ENCODE data around the gene CHCHD3.
"Not testable (repeated sequence)": the region's sequence is repeated elsewhere in the genome, so short reads cannot be mapped to it uniquely, and the experiment has no call there.

Gene CHCHD3

DNA sequence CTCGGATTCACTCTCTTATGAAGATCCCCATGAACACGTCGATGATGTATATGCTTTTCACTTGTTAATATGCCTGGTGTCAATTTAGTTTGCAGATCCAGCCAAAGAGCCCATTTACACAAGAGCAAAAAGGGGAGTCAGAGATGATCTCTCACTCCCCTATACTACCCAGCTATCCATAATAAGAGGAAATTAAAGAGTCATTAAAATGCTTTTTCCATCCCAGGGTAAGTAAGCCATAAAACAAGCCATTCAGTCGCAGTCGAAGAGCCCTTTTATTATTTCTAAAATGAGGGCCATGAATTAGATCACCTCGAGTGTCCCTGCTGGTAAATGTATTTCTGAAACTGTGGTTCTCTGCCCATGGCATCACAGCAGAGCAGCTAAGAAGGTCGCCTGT lies 41.2 kb downstream of the CHCHD3 start:
- no peak for DNase-seq

- no peak for DNase-seq
Measured at GRCh38 chr7:133040178-133040577, 41.7 kb downstream of the CHCHD3 start.

GRCh38 chr7:133039614-133040013 lies 42.3 kb downstream of the CHCHD3 start:
- no peak for DNase-seq

- no peak for DNase-seq
Measured at GRCh38 chr7:133036289-133036688, 45.6 kb downstream of the CHCHD3 start.

GRCh38 chr7:133035240-133035639 lies 46.6 kb downstream of the CHCHD3 start:
- DNase-seq: not testable (repeated sequence)

- DNase-seq: no peak
Measured at GRCh38 chr7:133030346-133030745, 51.5 kb downstream of the CHCHD3 start.

DNA sequence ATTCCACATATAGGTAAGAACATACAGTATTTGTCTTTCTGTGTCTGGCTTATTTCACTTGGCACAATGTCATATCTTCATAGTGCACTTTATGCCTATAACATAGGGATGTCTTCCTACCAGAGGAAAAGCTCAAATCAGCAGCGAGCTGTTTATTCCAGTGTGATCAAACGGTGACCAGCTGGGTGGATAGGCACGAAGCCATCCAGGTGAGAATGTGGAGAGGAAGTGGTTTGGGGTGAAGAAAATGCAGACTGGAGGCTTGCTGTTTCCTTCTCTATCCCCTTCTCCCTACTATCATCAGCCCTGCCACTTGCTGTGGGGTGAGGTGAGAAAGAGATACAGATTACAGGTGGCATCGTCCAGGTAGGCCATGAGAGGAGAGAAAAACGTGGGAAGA lies 52.4 kb downstream of the CHCHD3 start:
- no peak for DNase-seq

DNA sequence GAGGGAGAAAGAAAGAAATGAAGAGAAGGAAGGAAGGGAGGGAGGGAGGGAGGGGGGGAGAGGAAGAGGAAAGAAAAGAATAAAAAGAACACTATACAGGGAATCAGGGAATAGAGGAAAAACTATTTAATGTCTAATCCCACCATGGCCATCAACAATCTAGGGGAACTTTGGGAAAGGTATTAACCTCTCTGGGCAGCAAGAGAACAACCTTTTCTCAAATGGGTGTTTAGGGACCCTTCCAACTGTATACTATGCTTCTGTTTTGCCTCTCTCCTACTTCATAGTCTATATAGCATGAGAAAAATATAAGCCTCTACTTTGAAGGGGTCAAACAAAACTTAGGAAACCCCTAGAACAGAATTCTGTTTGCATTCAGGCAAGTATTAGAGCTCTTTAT lies 54.5 kb downstream of the CHCHD3 start:
- no peak for DNase-seq

DNA sequence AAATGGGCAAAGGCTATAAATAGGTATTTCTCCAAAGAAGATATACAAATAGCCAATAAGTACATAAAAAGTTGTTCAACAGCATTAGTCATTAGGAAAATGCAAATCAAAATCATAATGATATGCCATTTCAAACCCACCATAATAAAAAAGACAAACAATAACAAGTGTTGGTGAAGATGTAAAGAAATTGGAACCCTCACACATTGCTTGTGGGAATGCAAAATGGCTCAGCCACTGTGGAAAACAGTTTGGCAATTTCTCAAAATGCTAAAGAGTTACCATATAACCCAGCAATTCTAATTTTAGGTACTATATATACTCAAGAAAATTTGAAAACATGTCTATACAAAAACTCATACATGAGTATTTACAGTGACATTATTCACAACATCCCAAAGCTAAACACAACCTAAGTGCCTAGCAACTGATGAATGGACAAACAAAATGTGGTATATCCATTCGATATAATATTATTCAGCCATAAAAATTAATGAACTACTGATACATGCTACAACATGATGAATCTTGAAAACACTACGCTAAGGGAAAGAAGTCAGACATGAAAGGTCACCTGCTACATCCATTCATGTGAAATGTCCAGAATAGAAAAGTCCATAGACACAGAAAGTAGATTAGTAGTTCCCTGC lies 55.6 kb downstream of the CHCHD3 start:
- DNase-seq: no peak

- no peak for DNase-seq
Measured at GRCh38 chr7:133025056-133025455, 56.8 kb downstream of the CHCHD3 start.

- DNase-seq: no peak
Measured at GRCh38 chr7:133024596-133024995, 57.3 kb downstream of the CHCHD3 start.

DNA sequence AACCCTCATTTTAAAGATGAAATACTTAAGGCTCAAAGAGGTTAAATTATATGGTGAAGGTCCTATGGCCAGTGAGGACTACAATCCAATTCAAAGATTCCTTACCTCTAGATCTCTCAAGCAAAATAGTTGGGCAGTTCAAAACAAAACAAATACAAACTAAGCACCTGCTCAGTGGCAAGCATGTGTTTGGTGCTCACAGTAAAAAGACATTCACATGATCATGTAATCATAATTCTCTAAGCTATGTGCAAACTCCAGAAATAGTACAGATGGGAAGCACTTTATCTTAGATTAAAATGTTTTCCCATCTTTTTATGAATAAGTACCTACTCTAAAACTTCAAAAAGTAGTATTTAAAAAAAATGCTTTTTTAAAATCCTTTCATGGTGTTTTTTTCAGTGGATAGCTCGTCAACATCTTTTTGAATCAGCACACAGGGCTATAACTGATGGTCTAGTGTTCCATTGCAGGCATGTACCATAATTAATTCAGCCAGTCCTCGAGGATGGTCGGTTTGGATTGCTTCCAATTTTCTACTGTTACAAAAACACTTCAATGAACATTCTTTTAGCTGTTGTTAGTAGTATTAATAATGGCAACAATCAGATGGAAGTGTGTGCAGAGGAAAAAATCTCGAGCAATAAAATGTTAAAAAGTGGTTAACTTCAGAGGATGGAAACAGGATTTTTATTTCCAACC lies 58.4 kb downstream of the CHCHD3 start:
- no peak for DNase-seq

GRCh38 chr7:133022661-133023060 lies 59.2 kb downstream of the CHCHD3 start:
- no peak for DNase-seq

DNA sequence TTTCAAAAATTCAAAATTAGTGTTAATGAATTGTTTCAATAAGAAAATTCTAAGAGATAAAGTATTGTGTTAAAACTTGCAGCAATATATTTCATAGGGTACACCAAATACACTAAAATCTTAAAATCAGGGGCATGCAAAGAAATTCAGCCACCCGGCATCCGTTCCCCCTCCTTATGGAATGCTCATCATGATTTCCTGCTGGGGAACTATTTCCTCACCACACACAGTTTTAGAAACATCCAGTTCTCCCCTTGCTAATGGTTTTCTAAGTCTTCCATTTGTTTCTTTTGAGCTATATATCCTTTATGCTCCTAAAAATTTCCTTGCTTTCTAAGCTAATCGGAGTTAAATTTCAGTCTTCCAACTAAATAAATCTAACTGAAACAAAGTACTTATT lies 60.7 kb downstream of the CHCHD3 start:
- no peak for DNase-seq

DNA sequence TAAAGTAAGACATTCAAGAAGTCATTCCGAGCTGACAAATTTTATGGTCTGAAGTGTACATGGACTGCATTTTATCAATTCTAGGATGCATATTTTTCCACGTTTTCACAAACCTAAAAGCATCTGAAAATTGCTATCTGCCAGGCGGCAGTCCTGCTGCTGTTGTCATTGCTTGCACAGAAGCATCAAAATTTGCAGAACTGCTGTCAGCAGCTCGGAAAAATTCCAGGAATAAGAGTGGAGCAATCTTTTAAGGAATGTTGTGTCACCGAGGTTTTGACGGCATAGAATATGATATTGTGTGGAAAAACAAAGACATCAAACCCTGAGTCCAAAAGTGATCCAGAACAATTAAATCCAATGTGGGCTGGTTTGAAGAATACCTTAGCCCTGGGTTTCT lies 61.4 kb downstream of the CHCHD3 start:
- no peak for DNase-seq

GRCh38 chr7:133019590-133019989 lies 62.3 kb downstream of the CHCHD3 start:
- DNase-seq: no peak

DNA sequence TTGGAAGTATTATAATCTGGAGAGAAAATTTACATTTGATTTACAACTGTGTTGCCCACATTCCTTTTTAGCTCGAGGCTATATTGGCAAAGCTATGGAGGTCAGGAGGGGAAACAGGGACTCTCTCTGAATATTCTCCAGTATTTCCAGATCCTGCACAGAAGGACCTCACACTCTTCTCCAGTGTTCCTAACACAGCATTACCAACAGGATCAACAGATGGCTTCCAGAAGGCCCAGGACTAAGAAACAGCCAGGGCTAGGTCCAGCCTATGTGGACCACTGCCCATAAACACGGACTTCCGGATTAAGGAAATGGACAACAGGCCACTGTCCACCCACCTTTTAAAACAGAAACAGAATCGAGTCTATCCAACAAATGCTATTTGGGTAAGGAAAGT lies 65.3 kb downstream of the CHCHD3 start:
- no peak for DNase-seq

DNA sequence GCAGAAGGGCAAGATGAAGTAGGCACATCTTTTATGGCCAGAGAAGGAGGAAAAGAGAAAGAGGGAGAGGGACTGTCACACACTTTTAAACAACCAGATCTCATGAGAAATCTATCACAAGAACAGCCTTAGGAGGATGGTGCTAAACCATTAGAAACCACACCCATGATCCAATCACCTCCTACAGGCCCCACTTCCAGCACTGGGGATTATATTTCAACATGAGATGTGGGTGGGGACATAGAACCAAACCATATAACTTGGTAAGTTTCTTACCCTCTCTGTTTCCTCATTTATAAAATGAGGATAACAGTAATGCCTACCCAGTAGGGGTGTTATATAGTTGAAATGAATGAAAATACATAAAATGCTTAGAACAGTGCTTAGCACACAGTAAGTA lies 66.0 kb downstream of the CHCHD3 start:
- no peak for DNase-seq

- DNase-seq: no peak
Measured at GRCh38 chr7:133011746-133012145, 70.1 kb downstream of the CHCHD3 start.

- no peak for DNase-seq
Measured at GRCh38 chr7:133009426-133010252, 72.3 kb downstream of the CHCHD3 start.

GRCh38 chr7:133007961-133008360 lies 73.9 kb downstream of the CHCHD3 start:
- DNase-seq: no peak

DNA sequence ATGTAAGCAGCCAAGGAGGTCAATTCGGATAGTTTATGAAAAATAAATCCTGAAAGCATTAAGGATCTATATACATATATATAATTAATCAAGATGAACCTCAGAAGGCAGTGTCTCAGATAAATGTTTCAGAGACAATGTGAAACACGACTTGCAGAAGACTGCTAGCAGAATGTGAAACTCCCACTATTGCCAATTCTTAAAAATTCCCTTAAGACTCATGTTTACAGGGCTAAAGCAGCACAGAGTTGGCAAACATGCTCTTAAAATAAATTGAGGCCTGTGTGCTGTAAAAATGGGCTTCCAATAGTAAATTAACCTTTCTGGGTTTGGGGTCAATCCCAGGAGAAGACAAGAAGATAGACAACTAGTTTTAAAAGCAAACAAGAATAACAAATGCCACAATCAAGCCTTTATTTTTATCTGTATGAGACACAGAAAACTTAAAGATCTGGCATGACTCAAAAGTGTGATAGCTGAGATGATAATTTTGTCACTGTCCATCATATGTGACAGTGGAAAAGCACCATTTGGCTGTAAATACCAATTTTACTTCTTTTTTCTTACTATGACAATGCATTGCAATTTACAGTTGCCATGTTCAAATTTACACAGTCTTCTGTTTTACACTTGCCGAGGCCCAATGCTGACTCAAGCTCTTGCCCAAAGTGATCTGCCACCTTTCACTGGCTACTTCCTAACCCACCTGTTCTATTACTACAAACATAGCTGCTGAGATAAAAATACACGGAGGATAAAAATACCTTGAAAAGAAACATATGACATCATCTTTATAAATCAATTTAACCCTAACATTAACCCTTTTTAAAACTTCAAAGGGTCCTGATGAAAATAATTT lies 78.6 kb downstream of the CHCHD3 start:
- no peak for DNase-seq

- no peak for DNase-seq
Measured at GRCh38 chr7:133001727-133002126, 80.2 kb downstream of the CHCHD3 start.
